ENCODE measurements around the gene PEX7.
A peak's percentile ranks its signal among the peaks of the same experiment; 100 is the strongest.
"Not testable (repeated sequence)": the region's sequence is repeated elsewhere in the genome, so short reads cannot be mapped to it uniquely, and the experiment has no call there.

Gene PEX7, protein sequence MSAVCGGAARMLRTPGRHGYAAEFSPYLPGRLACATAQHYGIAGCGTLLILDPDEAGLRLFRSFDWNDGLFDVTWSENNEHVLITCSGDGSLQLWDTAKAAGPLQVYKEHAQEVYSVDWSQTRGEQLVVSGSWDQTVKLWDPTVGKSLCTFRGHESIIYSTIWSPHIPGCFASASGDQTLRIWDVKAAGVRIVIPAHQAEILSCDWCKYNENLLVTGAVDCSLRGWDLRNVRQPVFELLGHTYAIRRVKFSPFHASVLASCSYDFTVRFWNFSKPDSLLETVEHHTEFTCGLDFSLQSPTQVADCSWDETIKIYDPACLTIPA

DNA sequence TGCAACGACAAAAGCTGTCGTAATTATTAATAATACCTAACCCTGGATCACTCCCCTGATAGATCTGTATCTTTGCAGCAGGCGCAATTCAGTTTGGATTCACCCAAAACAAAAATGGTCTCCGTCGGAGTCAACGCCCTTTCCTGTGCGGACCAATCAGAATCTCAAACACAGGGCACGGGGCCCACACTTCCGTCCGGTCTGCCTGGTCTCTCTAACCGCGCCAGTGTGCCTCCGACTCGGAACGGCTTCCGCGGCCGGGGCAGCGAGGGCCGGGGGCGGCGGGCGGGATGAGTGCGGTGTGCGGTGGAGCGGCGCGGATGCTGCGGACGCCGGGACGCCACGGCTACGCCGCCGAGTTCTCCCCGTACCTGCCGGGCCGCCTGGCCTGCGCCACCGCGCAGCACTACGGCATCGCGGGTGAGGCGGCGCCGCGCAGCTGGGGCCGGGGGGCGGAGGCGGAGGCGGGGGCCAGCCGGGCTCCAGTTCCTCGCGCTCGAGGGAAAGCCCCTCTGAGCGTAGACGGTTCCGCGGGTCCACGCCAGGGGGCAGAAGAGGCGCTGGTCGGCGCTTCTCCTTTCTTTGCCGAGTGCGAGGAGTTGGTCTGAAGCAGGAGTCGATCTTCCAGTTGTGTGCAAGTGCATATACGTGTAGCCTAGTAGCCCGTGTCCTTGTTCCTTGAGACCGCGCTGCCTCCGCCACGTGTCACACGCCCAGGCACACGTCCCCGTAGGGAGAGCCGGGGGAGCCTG, at the start of gene PEX7:
Gene PEX7, plus strand, starts transcription at position 217 of the 752 bp plus-strand sequence. Its CDS starts 74 bp downstream, at position 291.
- DNase-seq (ENCODE audit: low read depth) = peak; percentile 83

DNA sequence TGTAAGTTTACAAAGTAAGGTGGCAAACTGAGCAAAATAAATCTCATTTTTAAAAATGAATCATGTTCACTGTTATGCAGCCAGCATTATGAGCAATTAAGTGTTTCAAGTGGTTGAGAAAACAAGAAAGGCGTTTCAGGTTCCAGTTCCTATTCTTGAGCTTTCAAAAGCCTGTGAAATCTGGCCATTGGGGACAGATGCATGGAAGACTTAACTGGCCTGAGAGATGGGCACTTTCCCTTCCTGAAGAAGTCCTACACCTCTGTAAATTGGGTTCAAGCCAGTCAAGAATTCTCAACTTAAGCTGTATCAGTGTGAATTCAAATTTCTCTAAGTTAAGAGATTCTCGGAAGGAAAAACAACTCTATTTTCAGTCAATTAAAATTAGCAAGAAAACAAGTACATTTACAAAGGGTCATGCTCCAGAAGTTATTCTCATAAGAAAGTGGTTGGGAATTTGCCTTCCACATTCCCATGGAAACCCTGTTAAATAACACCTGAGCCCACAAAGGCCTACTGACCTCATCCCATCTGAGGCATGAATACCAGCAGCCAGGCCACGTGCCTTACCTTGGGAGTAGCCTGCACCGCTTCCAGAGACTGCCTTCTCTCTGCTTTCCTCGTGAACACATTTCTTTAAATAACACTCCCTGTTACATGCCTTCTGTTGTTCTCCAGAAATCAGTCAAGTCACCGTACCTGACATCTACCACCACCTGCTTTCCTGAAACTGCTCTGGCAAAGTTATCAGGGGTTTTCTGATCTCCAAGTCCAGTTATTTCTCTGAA, 49.5 kb upstream of the PEX7 start:
- no peak for DNase-seq (ENCODE audit: low read depth)

DNA sequence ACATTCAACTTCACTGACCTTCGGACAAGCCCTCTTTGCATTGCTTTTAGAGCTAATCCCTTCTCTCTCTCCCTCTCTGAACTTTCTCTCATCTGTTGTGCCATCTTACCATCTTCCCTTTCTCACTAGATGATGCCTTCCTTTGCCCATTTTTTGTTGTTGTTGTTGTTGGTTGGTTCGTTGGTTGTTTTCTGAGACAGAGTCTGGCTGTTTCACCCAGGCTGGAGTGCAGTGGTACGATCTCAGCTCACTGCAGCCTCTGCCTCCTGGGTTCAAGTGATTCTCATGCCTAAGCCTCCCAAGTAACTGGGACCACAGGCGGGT, 49.0 kb upstream of the PEX7 start:
- no peak for DNase-seq (ENCODE audit: low read depth)

DNA sequence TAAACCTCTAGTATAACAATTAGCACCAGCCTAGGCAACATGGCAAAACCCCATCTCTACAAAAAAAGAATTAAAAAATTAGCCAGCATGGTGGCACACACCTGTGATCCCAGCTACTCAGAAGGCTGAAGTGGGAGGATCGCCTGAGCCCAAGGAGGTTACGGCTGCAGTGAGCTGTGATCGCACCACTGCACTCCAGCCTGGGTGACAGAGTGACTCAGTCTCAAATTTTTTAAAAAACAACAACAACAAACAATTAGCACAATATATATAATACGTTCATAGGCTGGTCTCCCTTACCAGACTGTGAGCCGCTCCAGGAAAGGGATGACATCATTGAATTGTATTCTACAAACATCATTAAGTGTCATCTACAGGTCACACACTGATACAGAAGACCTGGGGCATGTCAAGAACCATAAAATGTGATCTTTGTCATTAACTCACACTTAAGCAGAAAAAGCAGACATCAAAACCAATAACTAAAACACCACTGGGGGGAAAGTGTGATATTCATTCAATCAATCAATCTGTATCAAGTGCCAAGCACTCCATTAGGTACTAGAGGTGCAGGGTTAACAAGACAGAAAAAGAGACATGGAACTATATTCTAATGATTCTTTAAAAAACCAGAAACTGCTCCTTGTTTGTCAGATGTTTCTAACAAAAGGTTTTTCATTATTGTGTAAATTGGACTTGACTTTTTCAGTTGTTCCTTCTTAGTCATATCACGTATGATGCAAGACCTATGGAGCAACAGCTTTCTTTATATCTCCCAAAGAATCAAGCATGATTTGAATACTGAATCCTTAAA, 48.0 kb upstream of the PEX7 start:
- DNase-seq (ENCODE audit: low read depth) = no peak

DNA sequence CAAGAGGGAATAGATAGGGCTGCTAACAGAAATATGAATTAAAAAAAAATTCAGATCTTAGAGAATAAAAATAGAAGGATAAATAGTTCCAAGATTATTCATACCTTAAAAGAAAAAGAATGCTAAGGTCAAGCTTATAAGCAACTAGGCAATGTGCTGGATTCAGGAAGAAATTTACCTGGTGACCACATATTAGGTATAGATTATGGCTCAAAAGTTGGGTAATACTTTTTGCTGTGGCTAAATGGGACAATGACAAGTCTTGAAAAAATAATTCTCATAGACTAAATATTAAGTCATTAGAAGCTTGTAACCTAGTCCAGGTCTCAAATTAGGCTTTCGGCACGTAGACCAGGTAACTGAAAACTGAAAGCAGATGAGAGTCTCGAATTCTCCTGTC, 47.3 kb upstream of the PEX7 start:
- no peak for DNase-seq (ENCODE audit: low read depth)

DNA sequence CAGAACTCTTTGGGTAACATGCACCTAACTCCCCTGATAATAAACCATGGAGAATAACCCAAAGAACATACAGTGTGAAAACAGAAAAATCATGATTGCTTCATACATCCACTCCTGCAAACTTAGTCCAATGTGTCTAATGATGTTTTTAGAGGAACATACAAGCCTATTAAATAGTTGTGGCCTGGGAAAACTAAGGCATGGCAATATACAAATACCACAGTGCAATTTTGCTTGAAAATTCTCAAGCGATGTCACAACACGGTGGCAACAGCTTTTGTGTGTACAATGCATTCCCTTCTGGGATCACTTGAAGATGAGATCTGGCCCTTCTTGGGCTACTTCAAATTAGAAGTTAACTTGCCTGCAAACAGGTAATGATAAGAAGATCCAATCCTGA, 46.8 kb upstream of the PEX7 start:
- DNase-seq (ENCODE audit: low read depth) = no peak

DNA sequence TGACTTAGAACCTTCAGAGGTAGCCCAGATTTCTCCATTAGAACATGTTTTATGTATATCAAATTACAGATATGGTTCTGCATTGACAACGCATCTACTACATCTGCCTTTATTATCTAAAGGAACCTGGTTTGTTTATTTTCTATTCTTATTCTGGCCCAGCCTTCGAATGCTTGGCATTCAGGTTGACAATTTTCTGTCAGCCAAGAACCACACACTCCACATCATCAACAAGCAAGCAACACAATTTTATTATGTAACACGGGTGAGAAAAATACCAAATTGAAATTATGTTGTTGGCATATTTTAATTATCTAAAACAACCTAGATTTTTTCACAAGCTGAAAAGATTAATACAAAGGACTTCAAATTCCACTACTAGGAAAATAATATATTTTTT, 44.7 kb upstream of the PEX7 start:
- DNase-seq (ENCODE audit: low read depth) = no peak

DNA sequence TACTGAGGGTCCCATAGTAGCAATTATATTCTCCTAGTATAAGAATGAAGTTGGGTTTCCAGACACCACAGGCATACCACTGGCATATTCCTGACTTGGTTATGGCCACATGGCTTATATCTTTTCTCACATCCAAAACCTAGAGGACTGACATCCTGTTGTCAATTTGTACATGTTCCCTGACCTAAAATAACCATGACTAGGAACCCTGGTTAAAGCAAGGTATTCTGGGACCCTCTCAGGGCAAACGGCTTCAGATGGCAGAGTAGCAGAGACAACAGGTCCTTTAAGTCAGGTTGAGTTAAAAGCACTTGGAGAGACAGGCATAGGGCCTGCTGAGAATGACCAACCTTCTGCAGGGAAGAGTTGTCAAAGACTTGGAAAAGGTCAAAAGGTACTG, 42.7 kb upstream of the PEX7 start:
- DNase-seq (ENCODE audit: low read depth) = no peak

DNA sequence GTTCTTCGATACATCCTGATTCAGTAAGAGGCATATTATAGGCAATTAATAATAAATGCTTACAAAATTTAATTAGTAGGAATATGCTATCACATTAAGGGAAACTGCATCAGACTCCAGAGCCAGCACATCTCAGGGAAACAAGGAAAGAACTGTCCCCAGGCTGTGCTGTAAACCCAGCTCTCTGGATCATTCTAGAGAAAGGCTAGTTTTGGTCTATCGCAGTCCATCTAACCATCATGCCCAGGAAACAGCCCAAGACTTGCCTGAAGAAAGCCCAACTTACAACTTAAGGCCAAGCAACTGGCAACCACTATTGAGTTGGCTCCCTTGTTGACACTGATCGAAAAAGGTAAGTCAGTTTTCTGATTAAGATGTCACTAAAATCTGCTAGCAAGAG, 41.4 kb upstream of the PEX7 start:
- DNase-seq (ENCODE audit: low read depth) = no peak

DNA sequence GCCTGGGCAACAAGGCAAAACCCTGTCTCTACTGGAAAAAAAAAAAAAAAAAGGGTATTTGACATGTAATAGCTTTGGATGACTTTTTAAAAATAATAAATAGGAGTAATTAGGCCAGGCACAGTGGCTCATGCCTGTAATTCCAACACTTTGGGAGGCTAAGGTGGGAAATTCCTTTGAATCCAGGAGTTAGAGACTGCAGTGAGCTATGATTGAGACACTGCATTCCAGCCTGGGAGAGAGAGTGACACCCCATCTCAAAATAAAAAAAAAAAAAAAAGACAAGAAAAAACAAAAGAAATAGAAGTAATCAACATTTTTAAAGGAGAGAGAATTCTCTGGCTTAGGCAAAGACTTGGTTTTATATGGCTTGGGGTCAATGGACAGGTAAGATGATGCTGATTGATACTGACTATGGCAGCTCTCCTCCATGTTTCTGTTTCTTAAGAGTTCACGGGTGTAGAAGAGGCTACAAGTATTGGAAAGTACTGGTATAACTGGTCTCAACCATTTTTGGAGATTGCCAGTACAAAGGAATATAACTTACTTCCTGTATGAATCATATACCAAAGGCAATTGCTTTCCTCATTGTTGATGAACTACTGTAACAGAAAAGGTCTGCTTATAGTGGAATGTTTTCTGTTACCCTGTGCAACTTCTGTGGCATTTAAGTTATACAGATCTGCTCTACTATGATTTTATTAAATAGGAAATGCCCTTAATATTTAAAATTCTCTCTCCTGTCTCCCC, 40.2 kb upstream of the PEX7 start:
- DNase-seq (ENCODE audit: low read depth) = no peak

DNA sequence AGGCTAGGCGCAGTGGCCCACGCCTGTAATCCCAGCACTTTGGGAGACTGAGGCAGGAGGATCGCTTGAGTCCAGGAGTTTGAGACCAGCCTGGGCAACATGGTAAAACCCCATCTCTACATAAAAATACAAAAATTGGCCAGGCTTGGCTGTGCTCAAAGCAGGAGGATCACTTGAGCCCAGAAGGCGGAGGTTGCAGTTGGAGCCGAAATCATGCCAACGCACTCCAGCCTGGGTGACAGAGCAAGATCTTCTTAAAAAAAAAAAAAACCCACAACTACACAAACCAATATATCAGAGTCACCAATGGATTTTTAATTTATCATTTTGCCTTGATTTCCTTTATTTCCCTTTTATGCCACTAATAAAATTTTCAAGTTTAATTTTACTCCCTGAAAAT, 39.4 kb upstream of the PEX7 start:
- no peak for DNase-seq (ENCODE audit: low read depth)

DNA sequence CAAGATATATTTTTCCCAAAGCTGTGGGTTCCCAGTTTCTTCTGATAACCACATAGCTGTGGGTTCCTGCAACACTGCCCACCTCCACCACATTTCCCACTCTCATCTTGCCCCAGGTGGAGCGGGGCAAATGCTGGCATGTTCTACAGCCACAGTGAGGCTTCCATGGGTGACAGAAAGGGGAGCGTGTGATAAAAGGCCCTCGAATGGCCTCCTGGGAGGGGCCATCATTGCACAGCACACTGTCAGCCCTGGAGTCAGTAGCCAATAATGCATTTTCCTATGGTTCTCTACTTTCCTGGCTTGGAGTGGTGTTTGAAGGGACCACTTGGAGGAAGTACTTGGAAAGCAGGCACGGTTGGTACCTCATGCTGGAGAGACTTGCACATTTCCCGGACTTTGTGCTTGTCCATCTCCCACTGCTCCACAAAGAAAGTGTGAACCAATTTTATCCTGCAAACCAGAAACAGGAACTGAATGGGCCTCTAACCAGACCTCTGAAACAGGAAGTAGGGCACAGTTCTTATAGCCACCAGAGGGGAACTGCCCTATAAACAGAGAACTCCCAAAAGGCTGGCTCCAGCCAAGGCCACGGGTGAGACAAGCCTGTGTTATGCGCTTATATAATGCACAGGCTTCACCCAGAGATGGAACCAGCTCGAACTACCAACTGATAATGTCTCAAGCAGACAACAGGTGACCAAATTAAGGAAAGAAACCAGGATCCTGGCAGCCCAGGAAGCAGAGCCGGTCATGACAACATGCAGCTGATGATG, 38.7 kb upstream of the PEX7 start:
- no peak for DNase-seq (ENCODE audit: low read depth)

DNA sequence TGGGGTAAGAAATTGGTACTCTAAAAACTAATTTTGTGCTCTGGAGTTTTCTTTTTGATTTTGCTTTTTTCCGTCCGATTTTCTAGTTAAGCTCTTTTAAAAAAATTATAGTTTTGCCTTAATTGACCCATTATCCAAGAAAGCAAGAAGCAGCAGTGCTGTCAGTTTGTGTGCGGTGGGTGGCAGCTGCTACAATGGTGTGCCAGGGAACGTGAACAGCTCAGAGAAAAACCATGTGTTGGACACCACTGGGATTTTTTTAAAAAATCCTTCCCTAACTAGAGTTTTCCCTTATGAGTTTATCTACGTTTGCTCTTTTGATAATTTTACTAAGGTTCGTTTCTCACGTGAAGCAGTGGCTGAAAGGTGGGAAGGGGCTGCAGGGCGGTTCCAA, 38.1 kb upstream of the PEX7 start:
- no peak for DNase-seq (ENCODE audit: low read depth)

DNA sequence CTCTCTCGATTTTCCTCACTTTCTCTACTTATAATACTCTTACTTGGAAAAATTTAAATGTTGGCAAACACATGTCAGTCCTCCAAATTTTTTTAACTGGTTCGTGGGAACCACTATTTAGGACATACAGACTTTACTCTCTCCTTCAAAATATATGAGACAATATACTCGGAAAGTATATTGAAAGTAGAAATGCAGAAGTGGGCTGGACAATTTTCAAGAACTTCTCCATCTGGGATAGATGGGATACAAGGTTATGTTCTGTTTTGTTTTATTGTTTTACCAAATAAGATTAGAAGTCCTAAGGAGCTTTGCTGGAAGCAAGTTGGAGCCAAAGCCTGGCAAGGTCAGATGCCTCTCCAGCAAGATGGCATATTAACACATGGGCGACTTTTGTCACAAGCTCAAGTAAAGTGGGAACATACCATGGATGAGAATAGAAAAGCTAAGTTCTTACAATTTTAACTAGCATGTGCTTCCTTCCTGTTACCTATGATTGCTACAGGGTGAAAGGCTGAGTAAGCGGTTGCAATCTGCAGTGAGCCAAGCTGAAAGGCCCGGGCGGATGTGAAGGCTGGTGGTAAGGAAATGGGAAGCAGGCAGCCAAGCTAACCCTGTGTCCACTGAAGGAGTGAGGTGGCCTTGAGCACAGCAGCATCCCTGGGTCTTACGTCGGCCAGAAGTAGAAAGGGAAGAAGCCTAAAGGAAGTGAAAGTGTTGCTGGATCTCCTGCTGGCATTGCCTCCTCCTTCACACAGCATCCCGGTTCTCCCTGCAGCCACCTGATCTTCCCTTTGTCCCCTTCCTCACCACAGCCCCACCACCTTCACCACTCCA, 37.3 kb upstream of the PEX7 start:
- DNase-seq (ENCODE audit: low read depth) = peak; percentile 27

DNA sequence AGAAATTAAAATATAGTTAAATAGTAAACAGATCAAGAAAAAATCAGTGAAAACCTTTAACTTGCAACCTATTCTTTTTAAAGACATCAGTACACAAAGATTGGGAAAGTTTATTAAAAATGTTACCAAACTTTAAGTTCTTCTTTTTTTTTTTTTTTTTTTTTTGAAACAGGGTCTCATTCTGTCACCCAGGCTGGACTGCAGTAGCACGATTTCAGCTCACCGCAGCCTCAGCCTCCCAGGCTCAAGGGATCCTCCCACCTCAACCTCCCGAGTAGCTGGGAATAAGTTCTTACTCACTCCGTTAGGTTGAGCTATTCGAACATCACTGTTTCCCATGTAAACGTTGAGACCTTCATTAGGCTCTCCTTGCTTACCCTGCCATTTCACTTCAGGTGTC, 35.7 kb upstream of the PEX7 start:
- DNase-seq (ENCODE audit: low read depth) = no peak

DNA sequence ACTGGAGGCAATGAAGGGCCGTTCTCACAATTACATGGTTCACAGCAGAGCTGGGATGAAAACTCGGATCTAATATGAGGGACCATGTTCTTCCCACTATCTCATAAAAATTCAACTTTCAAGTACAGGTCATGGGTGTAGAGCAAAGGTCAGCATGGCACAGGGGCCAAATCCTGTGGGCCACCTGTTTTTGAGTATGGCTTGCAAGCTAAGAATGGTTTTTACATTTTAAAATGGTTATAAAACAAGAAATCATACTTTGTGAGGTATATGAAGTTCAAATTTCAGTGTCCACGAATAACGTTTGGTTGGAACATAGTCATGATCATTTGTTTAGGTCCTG, 34.7 kb upstream of the PEX7 start:
- DNase-seq (ENCODE audit: low read depth) = no peak

DNA sequence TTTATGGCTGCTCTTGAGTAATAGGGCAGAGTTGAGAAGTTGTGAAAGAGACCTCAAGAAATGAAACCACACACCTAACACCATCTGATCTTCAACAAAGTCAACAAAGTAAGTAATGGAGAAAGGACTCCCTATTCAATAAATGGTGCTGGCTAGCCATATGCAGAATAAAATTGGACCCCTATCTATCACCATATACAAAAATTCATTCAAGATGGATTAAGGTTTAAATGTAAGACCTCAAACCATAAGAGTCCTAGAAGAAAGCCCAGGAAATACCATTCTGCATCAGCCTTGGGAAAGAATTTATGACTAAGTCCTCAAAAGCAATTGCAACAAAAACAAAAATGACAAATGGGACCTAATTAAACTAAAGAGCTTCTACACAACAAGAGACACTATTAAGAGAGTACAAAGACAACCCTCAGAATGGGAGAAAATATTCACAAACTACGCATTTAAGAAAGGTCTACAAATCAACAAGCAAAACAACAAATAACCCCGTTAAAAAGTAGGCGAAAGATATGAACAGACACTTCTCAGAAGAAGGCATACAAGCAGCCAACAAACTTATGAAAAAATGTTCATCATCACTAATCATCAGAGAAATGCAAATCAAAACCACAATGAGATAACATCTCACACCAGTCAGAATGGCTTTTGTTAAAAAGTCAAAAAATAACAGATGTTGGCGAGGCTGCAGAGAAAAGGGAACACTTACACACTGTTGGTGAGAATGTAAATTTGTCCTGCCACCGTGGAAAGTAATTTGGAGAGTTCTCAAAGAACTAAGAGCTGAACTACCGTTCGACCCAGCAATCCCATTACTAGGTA, 34.1 kb upstream of the PEX7 start:
- no peak for DNase-seq (ENCODE audit: low read depth)

DNA sequence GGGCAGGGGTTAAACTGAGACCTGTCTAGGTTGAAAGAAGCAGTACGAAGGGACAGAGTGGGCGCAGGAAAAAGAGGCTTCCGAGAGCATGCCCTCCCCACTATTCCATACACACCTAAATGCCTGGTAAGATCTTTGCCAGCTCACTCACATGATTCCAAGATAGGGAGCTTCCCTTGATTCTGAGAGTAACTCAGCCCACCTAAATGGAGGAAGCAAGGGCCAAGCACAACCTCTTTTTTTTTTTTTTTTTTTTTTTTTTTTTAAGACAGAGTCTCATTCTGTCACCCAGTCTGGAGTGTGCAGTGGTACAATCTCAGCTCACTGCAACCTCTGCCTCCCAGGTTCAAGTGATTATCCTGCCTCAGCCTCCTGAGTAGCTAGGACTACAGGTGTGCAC, 33.0 kb upstream of the PEX7 start:
- DNase-seq (ENCODE audit: low read depth) = not testable (repeated sequence)
